ENCODE measurements around the gene RANBP1.

DNA sequence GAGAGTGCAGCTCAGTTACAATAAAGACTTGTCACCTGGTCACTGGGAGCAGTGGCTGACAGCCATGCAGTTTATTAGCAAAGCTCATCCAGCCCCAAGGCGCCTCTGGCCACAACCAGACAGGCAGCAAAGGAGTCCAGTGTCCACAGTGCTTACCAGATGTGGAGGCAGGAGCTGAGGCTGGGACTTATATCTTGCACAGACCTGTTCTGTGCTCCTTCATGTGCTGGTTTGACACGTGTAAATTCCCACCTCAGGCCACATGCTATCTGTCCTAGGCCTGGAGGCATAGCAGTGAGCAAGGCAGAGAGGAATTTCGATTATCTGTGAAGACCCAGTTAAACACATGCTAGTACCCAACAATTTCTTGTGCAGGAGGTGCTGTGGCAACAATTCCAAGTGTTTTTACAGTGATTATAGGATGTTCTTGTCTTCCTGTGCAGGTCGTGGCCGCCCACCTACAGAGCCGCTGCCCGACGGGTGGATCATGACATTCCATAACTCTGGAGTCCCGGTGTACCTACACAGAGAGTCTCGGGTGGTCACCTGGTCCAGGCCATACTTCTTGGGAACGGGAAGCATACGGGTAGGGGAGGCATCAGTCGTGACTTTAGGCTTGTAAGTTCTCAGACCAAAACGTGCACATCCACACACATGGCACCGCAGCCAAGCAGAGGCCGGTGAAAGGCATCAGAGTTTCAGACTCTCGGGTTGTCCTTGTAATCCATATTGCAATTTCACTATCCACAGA is 26.5 kb upstream of the RANBP1 start:
- TF ChIP-seq CTCF (IDR thresholded peaks at IDR 0.05) (no peak), POLR2A (IDR thresholded peaks at IDR 0.05) (no peak)
